DOHH2 (cell line): ENCODE data around the gene ELL2.

Experiments
- H3F3A ChIP-seq: fragments of 200-600 bp; sonication (generic), shearing (Covaris generic); 2 replicates; pipeline ENCODE4 v1.6.0; 2016; ENCODE audit warnings: antibody characterized with exemption, mild to moderate bottlenecking; ENCODE audit not compliant: control insufficient read depth, insufficient read depth
- H3K27ac ChIP-seq: fragments of 200-600 bp; sonication (generic); 2 replicates; pipeline ENCODE4 v1.5.1; 2014; ENCODE audit warnings: low read depth, mild to moderate bottlenecking, low read length, moderate library complexity
- H3K27me3 ChIP-seq: fragments of 200-600 bp; sonication (generic); 2 replicates; pipeline ENCODE4 v1.6.1; 2014; ENCODE audit warnings: mild to moderate bottlenecking, low read length, mixed read lengths; ENCODE audit not compliant: control insufficient read depth
- H3K36me3 ChIP-seq: fragments of 200-600 bp; sonication (generic); 2 replicates; pipeline ENCODE4 v1.6.1; 2014; ENCODE audit warnings: mild to moderate bottlenecking, low read length, moderate library complexity, mixed read lengths; ENCODE audit not compliant: control insufficient read depth
- H3K4me1 ChIP-seq: fragments of 200-600 bp; sonication (generic); 2 replicates; pipeline ENCODE4 v1.6.1; 2014; ENCODE audit warnings: mild to moderate bottlenecking, low read length, mixed read lengths; ENCODE audit not compliant: control insufficient read depth
- H3K4me2 ChIP-seq: fragments of 200-600 bp; sonication (generic); 2 replicates; pipeline ENCODE4 v1.6.0; 2014; ENCODE audit warnings: mild to moderate bottlenecking, low read length, moderate library complexity
- H3K4me3 ChIP-seq: fragments of 200-600 bp; sonication (generic); 2 replicates; pipeline ENCODE4 v1.5.1; 2014; ENCODE audit warnings: mild to moderate bottlenecking, low read length, mixed read lengths
- H3K79me2 ChIP-seq: fragments of 200-600 bp; sonication (generic); 2 replicates; pipeline ENCODE4 v1.6.1; 2014; ENCODE audit warnings: mild to moderate bottlenecking, low read length, mixed read lengths; ENCODE audit not compliant: control insufficient read depth
- H3K9me2 ChIP-seq: fragments of 200-600 bp; sonication (generic); replicated peaks from 2 replicates; pipeline ENCODE4 v1.6.1; 2014; ENCODE audit warnings: mild to moderate bottlenecking, low read length, mixed read lengths; ENCODE audit not compliant: control insufficient read depth
- H3K9me3 ChIP-seq: fragments of 200-600 bp; sonication (generic); 2 replicates; pipeline ENCODE4 v1.6.1; 2014; ENCODE audit warnings: antibody characterized with exemption, low read length, mixed read lengths; ENCODE audit not compliant: control insufficient read depth, insufficient read depth
- H4K20me1 ChIP-seq: fragments of 200-600 bp; sonication (generic); 2 replicates; pipeline ENCODE4 v1.6.0; 2014; ENCODE audit warnings: low read depth, mild to moderate bottlenecking, antibody characterized with exemption, low read length, moderate library complexity; ENCODE audit not compliant: control insufficient read depth, insufficient read depth
- CTCF ChIP-seq: fragments of 200-600 bp; sonication (generic); IDR thresholded peaks from one replicate; pipeline ENCODE4 v1.5.1; 2014; ENCODE audit warnings: antibody characterized with exemption, mild to moderate bottlenecking, low read depth, low read length; ENCODE audit not compliant: poor library complexity, severe bottlenecking
- EZH2phosphoT487 ChIP-seq: fragments of 200-600 bp; sonication (generic); IDR thresholded peaks from 2 replicates; pipeline ENCODE4 v1.6.1; 2017; ENCODE audit warnings: borderline replicate concordance, mild to moderate bottlenecking, antibody characterized with exemption, low read length, moderate library complexity, mixed read lengths

The ELL2 gene

GRCh38 chr5:96001262-96001661 is 39.6 kb upstream of the ELL2 start:
- no peaks in the 10 kb centered on the region for H3K9me2 ChIP-seq
- TF ChIP-seq EZH2phosphoT487: no peak
- no peak for TF ChIP-seq CTCF
- no peaks in the 10 kb centered on the region for H3F3A ChIP-seq
- H3K9me3 ChIP-seq: no peaks in the 10 kb centered on the region
- no peaks in the 10 kb centered on the region for H4K20me1 ChIP-seq
- H3K4me2 ChIP-seq: no peak overlapping the region
- H3K79me2 ChIP-seq: no peaks in the 10 kb centered on the region
- no peaks in the 10 kb centered on the region for H3K27me3 ChIP-seq
- H3K36me3 ChIP-seq: no peaks in the 10 kb centered on the region
- H3K4me1 ChIP-seq: no peaks in the 10 kb centered on the region
- no peak overlapping the region for H3K4me3 ChIP-seq
- no peak overlapping the region for H3K27ac ChIP-seq

GRCh38 chr5:96000308-96000707 is 38.7 kb upstream of the ELL2 start:
- H3K9me2 ChIP-seq: no peaks in the 10 kb centered on the region
- no peak overlapping the region for H3K4me2 ChIP-seq
- no peaks in the 10 kb centered on the region for H4K20me1 ChIP-seq
- no peak overlapping the region for H3K27ac ChIP-seq
- no peaks in the 10 kb centered on the region for H3K36me3 ChIP-seq
- no peak overlapping the region for H3K4me3 ChIP-seq
- H3K79me2 ChIP-seq: no peaks in the 10 kb centered on the region
- no peak for TF ChIP-seq CTCF
- no peak for TF ChIP-seq EZH2phosphoT487
- no peaks in the 10 kb centered on the region for H3K4me1 ChIP-seq
- no peaks in the 10 kb centered on the region for H3K9me3 ChIP-seq
- no peaks in the 10 kb centered on the region for H3K27me3 ChIP-seq
- H3F3A ChIP-seq: no peaks in the 10 kb centered on the region

GRCh38 chr5:95996904-95997723 is 35.5 kb upstream of the ELL2 start:
- Histone ChIP-seq H3K4me2 (no peak overlapping the region), H3K27me3 (no peaks in the 10 kb centered on the region), H3K4me1 (no peaks in the 10 kb centered on the region), H3K27ac (no peak overlapping the region), H3F3A (no peaks in the 10 kb centered on the region), H3K9me3 (no peaks in the 10 kb centered on the region), H3K4me3 (no peak overlapping the region), H3K79me2 (no peaks in the 10 kb centered on the region), H3K9me2 (no peaks in the 10 kb centered on the region), H4K20me1 (no peaks in the 10 kb centered on the region), H3K36me3 (no peaks in the 10 kb centered on the region)
- TF ChIP-seq EZH2phosphoT487 (no peak), CTCF (no peak)
